ENCODE results near the gene MADCAM1. TPM values are rescaled to one million over a fixed set of nuclear protein-coding genes. Genes with fewer than 3 reads are reported as not detected.

Gene MADCAM1
- total and polyA plus RNA-seq, 10 donors, result 3.0 to 33.6 (median 5.6) TPM

- TF ChIP-seq POLR2A (IDR thresholded peaks at IDR 0.05) (no peak), POLR2AphosphoS5 (IDR thresholded peaks at IDR 0.05) (peak in 2 of 3 donors; percentile 70 to 83), CTCF (IDR thresholded peaks at IDR 0.05 in 8 of 11, conservative IDR thresholded peaks at IDR 0.05 in 3 of 11) (peak; percentile 97 to 100 (median 99))
- WGBS, 5 donors, result 1 to 2% (median 2%) methylated on average over 44 to 48 of the region's 48 CpGs
- peak; percentile 98 for DNase-seq
- Histone ChIP-seq H3K27me3 (replicated peaks in 1 of 7) (no peaks in the 10 kb centered on the region), H3K4me1 (peaks cover 15 to 70% (median 50%) of the 10 kb centered on the region in 6 donors), H3K36me3 (peaks cover 0 to 10% (median 0%) of the 10 kb centered on the region in 6 donors), H3K9me3 (no peaks in the 10 kb centered on the region), H3K27ac (peak overlapping the region; percentile 93 to 98 (median 95)), H3K4me3 (peak overlapping the region; percentile 89 to 100 (median 100))
- intact Hi-C loops (cut with DNase I; ENCODE audit: low total_unique reads), result no loop called here
Observed at GRCh38 chr19:506404-507285, 10.4 kb downstream of the MADCAM1 start.

- Histone ChIP-seq H3K36me3 (peaks cover 0 to 10% (median 0%) of the 10 kb centered on the region in 6 donors), H3K4me1 (peaks cover 15 to 71% (median 54%) of the 10 kb centered on the region in 6 donors), H3K9me3 (no peaks in the 10 kb centered on the region), H3K27me3 (replicated peaks in 1 of 7) (no peaks in the 10 kb centered on the region), H3K4me3 (peak within 1 kb of the TSS; percentile 89 to 100 (median 100)), H3K27ac (peak within 1 kb of the TSS; percentile 93 to 98 (median 95))
- 1 to 2% (median 1%) methylated on average over 56 to 81 of the region's 81 CpGs for WGBS, 5 donors
- intact Hi-C loops (cut with DNase I; ENCODE audit: low total_unique reads), result no loop called here
- DNase-seq, result peak; percentile 97
- peak; percentile 74 to 84 (median 81) for TF ChIP-seq POLR2AphosphoS5 (IDR thresholded peaks at IDR 0.05)
- peak in 1 of 3 donors; percentile 51 for TF ChIP-seq POLR2A (IDR thresholded peaks at IDR 0.05)
- TF ChIP-seq CTCF (IDR thresholded peaks at IDR 0.05 in 8 of 11, conservative IDR thresholded peaks at IDR 0.05 in 3 of 11), result peak in 1 of 11 experiments; percentile 9
Observed at GRCh38 chr19:507286-508203, 11.3 kb downstream of the MADCAM1 start, which contains the start of gene TPGS1. TPGS1 (plus strand) TSS chr19:507497; CDS start chr19:507507, 10 bp downstream.

GRCh38 chr19:508204-509150 lies 12.2 kb downstream of the MADCAM1 start:
- peak; percentile 87 for DNase-seq
- peak overlapping the region in 5 of 8 donors; percentile 94 to 98 (median 95) for H3K27ac ChIP-seq
- 64 to 71% (median 66%) methylated on average over 32 of the region's 32 CpGs for WGBS, 5 donors
- H3K4me1 ChIP-seq, result peaks cover 15 to 74% (median 51%) of the 10 kb centered on the region in 6 donors
- TF ChIP-seq POLR2AphosphoS5 (IDR thresholded peaks at IDR 0.05) (no peak), CTCF (IDR thresholded peaks at IDR 0.05 in 8 of 11, conservative IDR thresholded peaks at IDR 0.05 in 3 of 11) (no peak), POLR2A (IDR thresholded peaks at IDR 0.05) (no peak)
- peak overlapping the region; percentile 89 to 100 (median 100) for H3K4me3 ChIP-seq
- H3K9me3 ChIP-seq, result no peaks in the 10 kb centered on the region
- peaks cover 0 to 10% (median 0%) of the 10 kb centered on the region in 6 donors for H3K36me3 ChIP-seq
- intact Hi-C loops (cut with DNase I; ENCODE audit: low total_unique reads), result no loop called here
- H3K27me3 ChIP-seq (replicated peaks in 1 of 7), result no peaks in the 10 kb centered on the region

All from spleen (tissue), 11 donors.